ENCODE results near the gene AMIGO3.
A peak's percentile ranks its signal among the peaks of the same experiment; 100 is the strongest.
"Not testable (repeated sequence)": the region's sequence is repeated elsewhere in the genome, so short reads cannot be mapped to it uniquely, and the experiment has no call there.

The AMIGO3 gene, protein sequence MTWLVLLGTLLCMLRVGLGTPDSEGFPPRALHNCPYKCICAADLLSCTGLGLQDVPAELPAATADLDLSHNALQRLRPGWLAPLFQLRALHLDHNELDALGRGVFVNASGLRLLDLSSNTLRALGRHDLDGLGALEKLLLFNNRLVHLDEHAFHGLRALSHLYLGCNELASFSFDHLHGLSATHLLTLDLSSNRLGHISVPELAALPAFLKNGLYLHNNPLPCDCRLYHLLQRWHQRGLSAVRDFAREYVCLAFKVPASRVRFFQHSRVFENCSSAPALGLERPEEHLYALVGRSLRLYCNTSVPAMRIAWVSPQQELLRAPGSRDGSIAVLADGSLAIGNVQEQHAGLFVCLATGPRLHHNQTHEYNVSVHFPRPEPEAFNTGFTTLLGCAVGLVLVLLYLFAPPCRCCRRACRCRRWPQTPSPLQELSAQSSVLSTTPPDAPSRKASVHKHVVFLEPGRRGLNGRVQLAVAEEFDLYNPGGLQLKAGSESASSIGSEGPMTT

DNA sequence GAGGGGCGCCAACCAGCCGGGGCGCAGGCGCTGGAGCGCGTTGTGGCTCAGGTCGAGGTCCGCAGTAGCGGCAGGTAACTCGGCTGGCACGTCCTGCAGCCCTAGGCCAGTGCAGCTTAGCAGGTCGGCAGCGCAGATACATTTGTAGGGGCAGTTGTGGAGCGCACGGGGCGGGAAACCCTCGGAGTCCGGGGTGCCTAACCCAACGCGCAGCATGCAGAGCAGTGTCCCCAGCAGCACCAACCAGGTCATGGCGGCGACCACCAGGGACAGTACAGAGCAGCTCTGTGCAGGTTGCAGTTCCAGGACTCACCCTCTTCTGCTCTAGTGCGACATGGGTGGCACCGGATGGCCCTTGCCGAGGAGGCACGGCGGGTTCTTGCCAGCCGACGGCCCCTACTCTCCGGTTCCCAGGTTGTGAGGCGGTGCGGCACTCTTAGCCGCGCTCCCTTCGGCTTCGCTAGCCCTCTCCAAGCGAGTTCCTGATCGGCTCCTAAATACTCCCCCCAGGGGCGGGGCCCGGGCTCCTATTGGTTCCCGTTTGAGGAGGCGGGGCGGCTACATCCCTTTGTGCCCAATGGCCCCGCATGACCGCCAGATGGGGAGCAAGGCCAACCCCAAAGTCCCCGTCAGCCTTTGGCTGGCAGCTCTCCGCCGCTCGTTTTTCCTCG, at the start of gene AMIGO3:
Gene AMIGO3, minus strand, starts transcription at position 471 of the 671 bp plus-strand sequence. Its CDS starts 219 bp downstream, at position 252.
- peak within 1 kb of the TSS; percentile 47 for H3K4me3 ChIP-seq (ENCODE audit: low read depth, low read length)
- DNase-seq (ENCODE audit: low read depth) = peak; percentile 65

DNA sequence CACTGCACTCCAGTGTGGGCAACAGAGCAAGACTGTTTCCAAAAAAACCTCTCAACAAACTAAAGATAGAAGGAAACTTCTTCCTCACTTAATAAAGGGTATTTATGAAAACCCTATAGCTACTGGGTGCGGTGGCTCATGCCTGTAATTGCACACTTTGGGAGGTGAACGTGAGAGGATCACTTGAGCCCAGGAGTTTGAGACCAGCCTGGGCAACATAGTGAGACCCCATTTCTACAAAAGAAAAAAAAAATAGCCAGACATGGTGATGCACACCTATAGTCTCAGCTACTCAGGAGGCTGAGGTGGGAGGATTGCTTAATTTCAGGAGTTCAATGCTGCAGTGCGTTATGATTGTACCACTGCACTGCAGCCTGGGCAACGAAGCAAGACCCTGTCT, 44.5 kb upstream of the AMIGO3 start:
- DNase-seq (ENCODE audit: low read depth) = no peak
- no peak overlapping the region for H3K4me3 ChIP-seq (ENCODE audit: low read depth, low read length)

DNA sequence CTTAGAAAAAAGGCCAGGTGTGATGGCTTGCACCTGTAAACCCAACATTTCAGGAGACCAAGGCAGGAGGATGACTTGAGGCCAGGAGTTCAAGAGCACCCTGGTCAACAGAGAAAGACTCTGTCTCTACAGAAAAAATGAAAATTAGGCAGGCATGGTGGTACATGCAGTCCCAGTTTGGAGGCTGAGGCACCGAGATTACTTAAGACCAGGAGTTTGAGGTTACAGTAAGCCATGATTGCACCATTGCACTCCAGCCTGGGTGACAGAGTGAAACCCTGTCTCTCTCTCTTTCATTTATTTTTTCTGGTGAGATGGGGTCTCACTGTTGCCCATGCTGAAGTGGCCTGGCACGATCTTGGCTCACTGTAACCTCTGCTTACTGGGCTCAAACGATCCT, 42.2 kb upstream of the AMIGO3 start:
- no peak for DNase-seq (ENCODE audit: low read depth)
- no peak overlapping the region for H3K4me3 ChIP-seq (ENCODE audit: low read depth, low read length)

DNA sequence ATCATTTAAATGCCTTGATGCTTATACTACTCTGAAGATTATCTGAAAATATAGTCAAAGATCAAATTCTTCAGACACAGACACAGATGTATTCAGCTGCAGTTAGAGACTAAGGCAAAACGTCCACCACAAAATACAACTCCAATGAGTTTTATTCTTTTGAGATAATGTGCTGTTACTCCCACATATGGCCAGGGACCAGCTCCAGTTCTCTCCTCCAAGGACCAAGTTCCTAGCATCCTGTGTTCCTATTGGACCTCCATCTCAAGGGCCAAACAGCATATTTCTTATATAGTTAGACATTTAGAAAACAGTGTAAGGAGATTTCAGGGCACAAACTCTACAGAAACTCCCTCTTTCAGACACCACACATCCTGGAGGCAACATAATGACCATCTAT, 39.7 kb upstream of the AMIGO3 start:
- H3K4me3 ChIP-seq (ENCODE audit: low read depth, low read length) = no peak overlapping the region
- DNase-seq (ENCODE audit: low read depth) = no peak

DNA sequence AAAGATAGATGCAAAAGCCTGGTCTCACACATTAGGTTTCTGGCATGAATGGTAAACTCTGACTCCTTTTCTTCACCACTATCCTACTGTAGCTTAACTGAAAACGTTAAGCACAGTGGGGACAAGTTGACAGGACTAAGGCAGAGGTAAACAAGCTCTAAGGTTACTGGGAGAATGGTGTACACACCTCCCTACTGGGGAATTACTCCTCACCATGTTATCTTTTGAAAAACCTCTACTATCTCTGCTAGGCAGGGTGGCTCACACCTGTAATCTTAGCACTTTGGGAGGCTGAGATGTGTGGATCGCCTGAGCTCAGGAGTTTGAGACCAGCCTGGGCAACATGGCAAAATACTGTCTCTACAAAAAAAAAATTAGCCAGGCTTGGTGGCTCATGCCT, 37.7 kb upstream of the AMIGO3 start:
- no peak overlapping the region for H3K4me3 ChIP-seq (ENCODE audit: low read depth, low read length)
- no peak for DNase-seq (ENCODE audit: low read depth)

DNA sequence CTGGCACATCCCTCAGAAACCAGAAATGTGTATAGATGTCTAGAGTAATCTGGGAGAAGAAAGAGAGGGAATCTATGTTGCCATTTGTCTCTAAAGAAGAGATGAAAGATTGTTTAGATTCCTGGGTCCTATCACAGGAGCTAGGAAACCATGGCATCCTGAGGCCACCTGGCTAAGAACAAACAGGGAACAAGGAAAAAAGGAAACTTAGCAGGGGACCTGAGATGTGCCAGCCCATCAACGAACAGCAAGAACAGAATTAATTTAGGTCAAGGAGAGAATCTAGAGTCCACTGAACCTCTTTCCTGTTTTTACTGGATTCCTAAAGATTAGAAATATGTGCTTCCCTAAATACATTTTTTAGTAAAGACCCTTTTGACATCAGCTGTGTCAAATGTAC, 36.6 kb upstream of the AMIGO3 start:
- H3K4me3 ChIP-seq (ENCODE audit: low read depth, low read length) = no peak overlapping the region
- DNase-seq (ENCODE audit: low read depth) = no peak

DNA sequence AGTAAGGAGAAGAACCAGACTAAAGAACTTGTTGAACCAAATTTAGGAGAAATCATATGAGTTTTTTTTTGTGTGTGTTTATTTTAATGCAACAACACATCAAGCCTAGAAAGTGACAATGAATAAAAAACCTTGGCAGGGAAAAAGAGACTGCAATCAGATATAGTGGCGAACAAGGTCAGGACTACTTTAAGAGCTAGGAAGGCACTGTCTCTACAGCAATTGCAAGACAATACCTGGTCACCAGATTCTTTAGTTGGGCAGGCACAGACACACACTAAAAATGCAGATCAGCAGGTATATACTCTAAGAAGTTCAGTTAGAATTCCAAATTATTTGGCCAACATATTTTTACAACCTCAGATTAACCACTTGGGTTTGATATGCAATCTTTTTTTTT, 35.1 kb upstream of the AMIGO3 start:
- no peak for DNase-seq (ENCODE audit: low read depth)
- H3K4me3 ChIP-seq (ENCODE audit: low read depth, low read length) = no peak overlapping the region

DNA sequence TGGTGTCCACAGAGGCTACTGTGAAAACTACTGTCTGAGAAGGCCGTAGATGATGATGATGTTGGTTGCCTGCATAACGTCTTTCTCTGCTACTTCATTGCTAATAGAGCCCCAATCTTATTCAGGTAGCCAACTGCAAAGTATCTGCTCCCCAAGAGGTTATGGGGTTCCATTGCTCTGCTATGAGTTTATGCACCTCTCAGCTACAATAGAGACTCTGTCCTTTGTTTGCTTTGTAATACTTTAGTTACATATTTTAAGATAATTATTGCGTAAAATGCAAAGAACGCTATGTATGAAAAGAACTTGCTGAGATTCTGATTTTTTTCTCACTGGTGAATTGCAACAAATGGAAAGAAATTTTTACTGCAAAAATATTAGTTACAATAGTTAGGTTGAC, 32.0 kb upstream of the AMIGO3 start:
- DNase-seq (ENCODE audit: low read depth) = no peak

DNA sequence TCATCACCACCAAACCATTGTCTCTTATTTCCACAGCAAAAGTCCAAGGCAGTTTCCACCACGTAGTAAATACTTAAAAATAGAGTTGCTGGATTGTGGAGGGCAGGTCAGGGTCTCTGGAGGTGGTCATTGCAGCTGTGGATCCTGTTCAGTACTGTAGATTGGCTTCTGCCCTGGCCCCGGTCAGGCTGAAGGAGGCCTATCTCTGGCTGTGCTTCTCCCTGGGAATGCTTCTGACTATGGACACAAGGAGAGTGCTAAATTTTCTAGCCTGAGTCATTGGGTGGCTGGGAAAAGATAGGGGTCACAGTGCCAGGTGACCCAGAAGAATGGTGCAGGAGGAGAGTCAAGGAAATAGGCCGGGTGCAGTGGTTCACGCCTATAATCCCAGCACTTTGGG, 30.6 kb upstream of the AMIGO3 start:
- DNase-seq (ENCODE audit: low read depth) = no peak
- no peak overlapping the region for H3K4me3 ChIP-seq (ENCODE audit: low read depth, low read length)

More for the DNA sequence above, 32.0 kb upstream of the AMIGO3 start:
- no peak overlapping the region for H3K4me3 ChIP-seq (ENCODE audit: low read depth, low read length)

DNA sequence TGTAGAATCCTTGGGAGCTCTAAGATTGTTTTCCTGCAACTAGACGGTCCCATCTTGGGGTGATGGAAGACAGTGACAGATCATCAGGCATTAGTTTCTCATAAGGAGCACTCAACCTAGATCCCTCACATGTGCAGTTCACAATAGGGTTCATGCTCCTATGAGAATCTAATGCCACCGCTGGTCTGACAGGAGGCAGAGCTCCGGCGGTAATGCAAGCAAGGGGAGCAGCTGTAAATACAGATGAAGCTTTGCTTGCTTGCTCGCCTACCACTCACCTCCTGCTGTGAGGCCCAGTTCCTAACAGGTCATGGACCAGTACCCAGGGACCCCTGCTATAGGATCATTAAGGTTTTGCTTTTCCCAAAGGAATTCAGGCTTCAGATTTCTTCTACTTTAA, 29.4 kb upstream of the AMIGO3 start:
- DNase-seq (ENCODE audit: low read depth); H3K4me3 ChIP-seq (ENCODE audit: low read depth, low read length): not testable (repeated sequence)

DNA sequence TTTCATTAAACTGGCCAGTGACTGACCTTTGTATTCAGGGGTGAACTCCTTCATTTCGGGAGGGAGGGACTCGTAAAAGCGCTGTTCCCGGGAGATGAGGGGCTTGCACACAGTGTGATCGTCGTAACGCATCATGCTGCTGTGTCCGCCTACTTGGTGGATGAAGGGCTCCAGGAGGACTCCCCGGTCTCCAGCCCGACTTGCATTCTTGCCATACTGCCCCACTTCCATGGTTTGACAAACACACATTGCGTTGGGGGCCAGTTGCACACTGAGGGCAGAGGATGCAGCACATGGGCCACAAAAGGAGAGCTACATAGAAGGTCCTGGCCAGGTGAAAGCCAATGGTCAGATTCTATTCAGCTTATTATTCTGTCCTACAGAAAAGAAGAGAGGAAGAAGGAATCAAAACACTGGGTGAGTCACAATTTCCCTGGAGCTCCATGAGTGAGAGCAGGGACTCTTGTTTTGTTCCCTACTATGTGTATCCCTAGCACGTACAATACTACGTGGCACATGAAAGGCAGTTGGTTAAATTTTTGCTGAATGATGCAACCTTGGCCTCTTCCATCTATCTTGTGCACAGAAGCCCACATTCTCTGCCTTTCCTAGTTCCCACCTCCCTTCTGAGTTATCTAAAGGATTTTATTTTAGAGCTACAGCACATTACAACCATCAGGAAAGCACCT, 28.5 kb upstream of the AMIGO3 start:
- peak; percentile 48 for DNase-seq (ENCODE audit: low read depth)
- H3K4me3 ChIP-seq (ENCODE audit: low read depth, low read length) = no peak overlapping the region

DNA sequence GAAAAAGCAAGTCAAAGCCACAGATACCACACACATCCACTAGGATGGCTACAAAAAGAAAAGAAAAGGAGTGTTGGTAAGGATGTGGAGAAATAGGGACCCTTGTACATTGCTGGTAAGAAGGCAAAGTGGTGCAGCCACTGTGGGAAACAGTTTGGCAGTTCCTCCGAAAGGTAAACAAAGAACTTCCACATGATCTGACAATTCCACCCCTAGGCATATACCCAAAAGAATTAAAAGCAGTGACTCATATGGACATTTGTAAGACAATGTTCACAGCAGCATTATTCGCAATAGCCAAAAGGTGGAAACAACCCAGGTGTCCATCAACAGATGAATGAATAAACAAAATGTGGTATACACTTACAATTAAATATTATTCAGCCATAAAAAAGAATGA, 26.5 kb upstream of the AMIGO3 start:
- no peak for DNase-seq (ENCODE audit: low read depth)
- H3K4me3 ChIP-seq (ENCODE audit: low read depth, low read length) = no peak overlapping the region

DNA sequence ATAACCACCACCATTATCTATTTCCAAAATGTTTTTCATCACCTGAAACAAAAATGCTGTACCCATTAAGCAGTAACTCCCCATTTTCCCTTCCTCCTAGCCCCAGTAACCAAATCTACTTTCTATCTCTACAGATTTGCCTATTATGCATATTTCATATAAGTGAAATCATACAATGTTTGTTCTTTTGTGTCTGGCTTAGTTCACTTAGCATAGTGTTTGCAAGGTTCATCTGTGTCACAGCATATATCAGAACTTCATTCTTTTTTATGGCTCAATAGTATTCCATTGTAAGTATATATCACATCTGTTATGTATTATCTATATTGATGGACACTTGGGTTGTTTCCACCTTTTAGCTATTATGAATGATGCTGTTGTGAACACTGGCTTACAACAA, 20.9 kb upstream of the AMIGO3 start:
- H3K4me3 ChIP-seq (ENCODE audit: low read depth, low read length) = no peak overlapping the region
- no peak for DNase-seq (ENCODE audit: low read depth)

DNA sequence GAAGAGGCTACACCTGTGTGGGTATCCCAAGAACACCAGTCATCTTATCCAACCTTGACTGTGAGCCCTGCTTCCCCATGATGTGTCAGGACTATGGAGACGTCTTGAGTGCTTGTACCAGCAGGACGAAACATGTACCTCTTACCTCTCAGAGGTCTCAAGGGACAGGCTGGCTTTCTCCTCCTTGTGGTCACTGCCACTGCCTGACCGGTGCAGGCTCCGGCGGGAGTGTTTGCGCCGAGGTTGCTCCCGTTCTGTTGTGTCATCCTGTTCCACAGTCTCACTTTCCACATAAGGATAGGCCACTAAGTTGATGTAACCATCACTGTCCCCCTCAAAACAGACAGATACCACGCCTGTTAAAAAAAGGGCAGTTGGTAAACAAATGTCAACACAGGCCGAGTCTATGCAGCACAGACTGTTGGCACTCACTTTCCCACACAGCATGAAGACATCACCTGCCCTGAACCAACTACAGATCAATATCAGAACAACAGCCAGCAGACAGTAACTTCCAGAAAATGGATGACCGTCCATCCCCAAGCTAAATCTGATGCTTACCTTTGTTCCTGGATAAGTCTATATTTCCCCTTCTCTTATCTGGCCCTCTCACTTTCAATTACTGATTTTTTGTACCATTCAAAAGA, 18.7 kb upstream of the AMIGO3 start:
- no peak for DNase-seq (ENCODE audit: low read depth)

DNA sequence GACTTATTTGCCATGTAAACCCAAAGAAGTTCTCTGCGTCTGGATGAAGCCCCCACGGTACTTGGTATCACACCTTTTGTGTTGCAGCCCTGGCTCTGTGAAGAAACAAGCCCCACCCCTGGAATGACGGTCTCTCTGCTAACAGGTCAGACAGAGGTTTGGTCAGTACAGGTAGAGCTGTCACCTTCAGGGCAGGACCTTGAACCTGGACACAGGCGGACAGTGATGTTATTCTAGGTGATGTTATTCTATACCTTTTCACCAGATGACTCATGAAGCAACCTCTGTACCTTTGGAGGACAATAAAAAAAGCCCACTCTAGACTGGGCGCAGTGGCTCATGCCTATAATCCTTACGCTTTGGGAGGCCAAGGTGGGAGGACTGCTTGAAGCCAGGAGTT, 15.3 kb upstream of the AMIGO3 start:
- H3K4me3 ChIP-seq (ENCODE audit: low read depth, low read length) = no peak overlapping the region
- DNase-seq (ENCODE audit: low read depth) = no peak

More for the DNA sequence above, 18.7 kb upstream of the AMIGO3 start:
- no peak overlapping the region for H3K4me3 ChIP-seq (ENCODE audit: low read depth, low read length)

DNA sequence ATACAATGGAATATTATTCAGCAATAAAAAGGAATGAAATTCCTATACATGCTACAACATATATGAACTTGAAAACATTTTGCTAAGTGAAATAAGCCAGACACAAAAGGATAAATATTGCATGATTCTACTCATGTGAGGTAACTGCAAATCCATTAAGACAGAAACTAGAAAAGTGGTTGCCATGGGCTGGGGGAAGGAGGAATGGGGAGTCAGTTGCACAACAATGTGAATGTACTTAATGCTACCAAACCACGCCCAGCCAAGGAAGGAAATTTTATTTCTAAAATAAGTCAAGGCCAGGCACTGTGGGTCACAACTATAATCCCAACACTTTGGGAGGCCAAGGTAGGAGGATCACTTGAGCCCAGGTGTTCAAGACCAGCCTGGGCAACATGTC, 14.1 kb upstream of the AMIGO3 start:
- no peak overlapping the region for H3K4me3 ChIP-seq (ENCODE audit: low read depth, low read length)
- DNase-seq (ENCODE audit: low read depth) = no peak

DNA sequence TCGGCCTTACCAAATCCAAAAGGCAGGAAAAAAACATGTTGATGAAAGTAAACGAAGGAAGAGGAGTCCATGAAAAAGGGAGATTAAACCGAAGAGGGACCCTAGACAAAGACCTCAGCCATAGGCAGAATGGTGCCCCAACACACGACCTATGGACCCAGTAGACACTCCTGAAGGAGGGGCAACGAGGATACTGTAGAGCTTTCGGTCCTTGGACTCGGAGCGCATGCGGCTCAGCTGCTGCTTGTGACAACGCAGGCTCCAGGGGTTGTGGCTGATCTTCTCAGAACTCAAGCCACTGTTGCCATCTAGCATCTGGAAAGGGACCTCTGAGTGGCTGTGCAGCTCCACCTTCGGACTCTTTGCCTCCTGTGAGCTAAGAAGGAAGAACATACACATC, 13.1 kb upstream of the AMIGO3 start:
- DNase-seq (ENCODE audit: low read depth) = no peak
- no peak overlapping the region for H3K4me3 ChIP-seq (ENCODE audit: low read depth, low read length)

DNA sequence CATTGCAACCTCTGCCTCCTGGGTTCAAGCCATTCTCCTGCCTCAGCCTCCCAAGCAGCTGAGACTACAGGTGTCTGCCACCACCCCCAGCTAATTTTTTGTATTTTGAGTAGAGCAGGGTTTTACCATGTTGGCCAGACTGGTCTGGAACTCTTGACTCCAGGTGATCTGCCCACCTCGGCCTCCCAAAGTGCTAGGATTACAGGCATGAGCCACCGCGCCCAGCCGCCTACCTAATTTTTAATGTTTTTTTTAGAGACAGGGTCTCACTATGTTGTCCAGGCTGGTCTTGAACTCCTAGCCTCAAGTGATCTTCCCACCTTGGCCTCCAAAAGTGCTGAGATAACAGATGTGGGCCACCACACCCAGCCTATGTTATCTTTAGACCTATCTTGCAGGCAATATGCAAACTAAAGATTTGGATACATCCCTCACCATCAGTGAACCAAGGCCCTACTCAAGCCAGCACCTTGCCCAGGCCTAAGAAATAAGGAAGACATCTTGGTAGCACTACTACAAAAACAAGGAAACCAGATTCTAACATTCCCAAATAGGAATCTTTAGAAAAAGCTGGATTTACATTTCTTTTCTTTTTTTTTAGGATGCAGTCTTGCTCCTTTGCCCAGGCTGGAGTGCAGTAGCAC, 10.6 kb upstream of the AMIGO3 start:
- H3K4me3 ChIP-seq (ENCODE audit: low read depth, low read length) = no peak overlapping the region
- DNase-seq (ENCODE audit: low read depth) = no peak

DNA sequence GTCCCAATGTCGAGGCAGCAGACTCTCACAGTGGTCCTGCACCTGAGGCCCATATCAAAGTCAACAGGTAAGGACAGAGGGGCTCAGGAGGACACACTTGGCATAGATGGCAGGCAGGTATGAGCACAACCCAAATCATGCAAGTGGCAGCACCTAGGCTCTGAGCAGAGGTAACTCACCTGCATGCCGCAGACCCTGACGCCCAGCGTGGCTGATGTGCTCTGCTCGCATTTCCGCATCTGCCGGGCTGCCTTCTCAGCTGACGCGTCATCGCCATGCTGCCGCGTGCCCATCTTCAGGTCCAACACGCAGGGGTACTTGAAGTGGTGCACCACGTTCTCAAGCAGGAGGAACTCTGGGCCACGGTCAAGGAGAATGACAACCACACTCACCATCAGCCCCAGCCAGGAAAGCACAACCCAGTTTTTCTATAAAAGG, 8.5 kb upstream of the AMIGO3 start:
- DNase-seq (ENCODE audit: low read depth) = no peak

More for the DNA sequence above, 8.5 kb upstream of the AMIGO3 start:
- H3K4me3 ChIP-seq (ENCODE audit: low read depth, low read length) = no peak overlapping the region

Measured in skeletal muscle cell (primary cell).